HG02884 (cell line): ENCODE data around the gene CDC34.
A peak's percentile ranks its signal among the peaks of the same experiment; 100 is the strongest.
"Not testable (repeated sequence)": the region's sequence is repeated elsewhere in the genome, so short reads cannot be mapped to it uniquely, and the experiment has no call there.

ENCODE experiments used
- ATAC-seq: cut with Tn5 transposase; IDR thresholded peaks from one replicate; pipeline ENCODE4 v1.9.1; 2021; ENCODE audit warnings: mild to moderate bottlenecking, moderate library complexity; ENCODE audit not compliant: unreplicated experiment

The CDC34 gene

GRCh38 chr19:572140-572742 is 40.7 kb downstream of the CDC34 start, which contains the start of gene BSG:
BSG (plus strand) TSS chr19:572596; CDS start chr19:572635, 39 bp downstream.
- peak; percentile 64 for ATAC-seq

DNA sequence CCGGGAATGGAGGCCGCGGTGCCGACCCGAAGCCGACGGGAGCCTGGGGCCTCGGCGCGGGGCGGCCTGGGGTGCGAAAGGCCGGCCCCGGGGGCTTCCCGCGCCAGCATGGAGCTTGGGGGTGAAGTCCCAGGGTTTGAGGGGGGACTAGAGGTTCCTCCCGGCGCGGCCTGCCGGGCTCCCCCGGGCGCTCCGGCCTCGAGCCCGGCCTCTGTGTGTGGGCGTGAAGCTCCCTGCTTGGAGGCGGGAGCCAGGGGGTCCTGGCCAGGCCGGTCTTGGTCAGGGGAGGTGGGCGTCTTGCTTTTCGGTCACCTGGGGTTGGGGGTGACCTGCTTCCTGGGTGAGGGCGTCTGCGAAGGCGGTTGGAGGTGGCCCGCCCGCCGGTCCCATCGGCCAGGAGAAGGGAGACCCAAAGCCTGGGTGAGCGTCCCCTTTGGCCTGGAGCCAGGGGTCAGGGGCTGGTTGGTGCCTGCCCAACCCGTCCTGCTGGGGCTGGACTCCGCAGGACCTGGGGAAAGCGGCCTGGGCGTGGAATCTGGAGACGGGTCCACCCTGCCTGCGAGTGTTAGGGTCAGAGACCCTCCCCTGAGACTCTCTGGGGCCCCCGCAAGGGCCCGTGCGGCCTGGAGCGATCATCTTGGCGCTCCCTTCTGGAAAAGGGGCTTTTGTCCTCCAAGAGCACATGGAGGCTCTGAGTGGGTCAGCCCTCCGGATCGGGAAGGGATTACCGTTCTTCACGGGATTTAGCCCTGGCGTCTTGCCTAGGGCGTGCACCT is 41.4 kb downstream of the CDC34 start:
- ATAC-seq, result peak; percentile 6

- no peak for ATAC-seq
Measured at GRCh38 chr19:573519-573825, 41.9 kb downstream of the CDC34 start.

DNA sequence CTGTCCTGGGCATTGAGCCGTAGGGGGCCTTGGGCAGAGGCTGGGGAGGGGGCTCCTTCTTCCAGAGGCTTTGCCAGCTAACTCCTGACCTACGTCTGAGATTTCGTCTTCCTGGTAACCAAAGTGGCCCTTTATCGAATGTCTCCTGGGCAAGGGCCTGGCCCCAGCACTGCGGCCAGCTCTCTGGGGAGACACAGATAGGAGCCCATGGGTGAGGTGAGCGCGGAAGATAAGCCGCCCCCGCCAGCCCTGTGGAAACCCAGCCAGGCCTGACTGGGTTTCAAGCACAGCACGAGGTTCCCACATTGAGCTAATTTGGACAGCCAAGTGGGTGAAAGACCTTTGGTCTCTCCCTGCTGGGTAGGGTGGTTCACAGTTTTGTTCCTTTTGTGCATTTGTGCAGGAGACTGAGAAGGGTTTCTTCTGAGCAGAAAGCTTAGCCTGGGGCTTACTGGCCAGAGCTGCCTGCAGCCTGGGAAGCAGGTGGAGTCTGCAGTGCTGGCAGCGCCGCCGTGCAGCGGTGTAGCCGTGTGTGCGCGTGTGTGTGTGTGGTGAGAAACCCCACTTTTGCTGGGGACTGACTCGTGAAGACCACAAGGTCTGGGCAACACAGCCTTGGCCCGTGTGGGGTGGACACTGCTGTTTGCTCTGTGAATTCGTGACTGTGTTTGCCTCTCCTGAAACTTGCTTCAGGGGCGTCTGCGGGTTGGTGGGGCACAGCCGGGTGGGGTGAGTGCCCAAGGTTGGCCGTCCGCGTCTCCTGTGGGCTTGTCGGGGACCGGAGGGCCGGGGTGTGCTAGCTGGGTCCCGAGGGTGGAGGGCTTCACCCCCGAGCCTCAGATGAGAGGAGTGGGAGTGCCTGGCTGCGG is 43.3 kb downstream of the CDC34 start:
- no peak for ATAC-seq

GRCh38 chr19:575527-576506 is 44.3 kb downstream of the CDC34 start:
- ATAC-seq, result no peak

GRCh38 chr19:576768-577438 is 45.3 kb downstream of the CDC34 start:
- no peak for ATAC-seq

DNA sequence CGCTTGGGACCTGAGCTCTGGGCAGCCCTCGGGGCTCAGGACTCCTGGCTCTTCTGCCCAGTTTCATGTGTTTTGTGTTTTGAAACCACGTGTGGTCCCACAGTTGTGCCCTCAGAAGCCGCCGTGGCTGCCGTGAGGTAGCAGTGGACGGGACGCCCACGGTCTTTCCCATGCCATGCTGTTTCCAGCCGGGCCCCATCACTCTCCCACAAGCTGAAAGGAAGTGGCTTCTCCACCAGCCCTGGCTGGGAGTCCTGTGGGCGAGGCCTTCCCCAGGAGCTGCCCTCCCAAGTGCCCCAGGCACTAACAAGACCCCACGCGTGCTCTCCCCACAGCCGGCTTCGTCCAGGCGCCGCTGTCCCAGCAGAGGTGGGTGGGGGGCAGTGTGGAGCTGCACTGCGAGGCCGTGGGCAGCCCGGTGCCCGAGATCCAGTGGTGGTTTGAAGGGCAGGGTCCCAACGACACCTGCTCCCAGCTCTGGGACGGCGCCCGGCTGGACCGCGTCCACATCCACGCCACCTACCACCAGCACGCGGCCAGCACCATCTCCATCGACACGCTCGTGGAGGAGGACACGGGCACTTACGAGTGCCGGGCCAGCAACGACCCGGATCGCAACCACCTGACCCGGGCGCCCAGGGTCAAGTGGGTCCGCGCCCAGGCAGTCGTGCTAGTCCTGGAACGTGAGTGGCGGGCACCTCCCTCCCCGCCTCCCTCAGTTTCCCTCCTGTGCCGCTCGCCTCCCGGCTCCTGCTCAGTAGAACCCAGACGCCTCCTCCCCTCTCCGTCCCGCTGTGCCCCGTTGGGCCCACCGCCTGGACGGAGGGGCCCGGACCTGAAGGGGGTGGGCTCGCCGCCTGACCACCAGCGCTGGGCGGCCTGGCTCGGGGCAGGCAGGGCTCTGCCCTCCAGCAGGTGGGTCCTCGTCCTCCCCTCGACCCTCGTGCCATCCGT is 46.2 kb downstream of the CDC34 start:
- ATAC-seq, result no peak

GRCh38 chr19:579111-579841 is 47.7 kb downstream of the CDC34 start:
- no peak for ATAC-seq

DNA sequence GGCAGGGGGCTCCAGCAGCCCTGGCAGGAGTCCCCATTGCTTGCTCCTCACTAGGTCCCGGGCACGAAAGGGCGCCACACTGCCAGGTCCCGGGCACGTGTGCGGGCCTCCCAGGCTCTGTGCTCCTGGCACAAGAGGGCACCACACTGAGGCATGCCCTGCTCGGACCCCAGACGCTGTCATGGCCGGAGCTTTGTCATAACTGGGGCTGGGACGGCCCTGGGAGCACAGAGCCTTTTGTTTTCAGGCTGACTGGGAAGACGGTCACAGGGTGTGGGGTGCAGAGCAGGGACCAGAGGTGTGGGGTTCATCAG is 48.2 kb downstream of the CDC34 start:
- ATAC-seq, result no peak

DNA sequence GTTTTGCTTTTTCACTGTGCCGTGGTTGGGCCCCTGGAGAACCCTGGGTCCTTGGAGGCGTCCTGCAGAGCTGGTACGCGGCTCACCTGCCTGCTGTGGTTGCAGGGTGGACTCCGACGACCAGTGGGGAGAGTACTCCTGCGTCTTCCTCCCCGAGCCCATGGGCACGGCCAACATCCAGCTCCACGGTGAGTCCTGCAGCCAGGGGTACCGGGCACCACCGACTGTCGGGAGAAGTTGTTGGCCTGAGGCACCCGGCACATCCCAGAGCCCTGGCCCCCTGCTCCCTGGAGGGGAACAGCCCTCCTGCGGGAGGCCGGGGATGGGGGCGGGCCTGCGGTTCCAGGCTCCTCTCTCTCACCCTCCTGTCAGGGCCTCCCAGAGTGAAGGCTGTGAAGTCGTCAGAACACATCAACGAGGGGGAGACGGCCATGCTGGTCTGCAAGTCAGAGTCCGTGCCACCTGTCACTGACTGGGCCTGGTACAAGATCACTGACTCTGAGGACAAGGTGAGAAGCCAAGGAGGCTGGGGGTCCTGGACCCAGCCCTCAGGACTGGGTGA is 48.8 kb downstream of the CDC34 start:
- no peak for ATAC-seq

GRCh38 chr19:581399-582111 is 50.0 kb downstream of the CDC34 start:
- ATAC-seq, result no peak

DNA sequence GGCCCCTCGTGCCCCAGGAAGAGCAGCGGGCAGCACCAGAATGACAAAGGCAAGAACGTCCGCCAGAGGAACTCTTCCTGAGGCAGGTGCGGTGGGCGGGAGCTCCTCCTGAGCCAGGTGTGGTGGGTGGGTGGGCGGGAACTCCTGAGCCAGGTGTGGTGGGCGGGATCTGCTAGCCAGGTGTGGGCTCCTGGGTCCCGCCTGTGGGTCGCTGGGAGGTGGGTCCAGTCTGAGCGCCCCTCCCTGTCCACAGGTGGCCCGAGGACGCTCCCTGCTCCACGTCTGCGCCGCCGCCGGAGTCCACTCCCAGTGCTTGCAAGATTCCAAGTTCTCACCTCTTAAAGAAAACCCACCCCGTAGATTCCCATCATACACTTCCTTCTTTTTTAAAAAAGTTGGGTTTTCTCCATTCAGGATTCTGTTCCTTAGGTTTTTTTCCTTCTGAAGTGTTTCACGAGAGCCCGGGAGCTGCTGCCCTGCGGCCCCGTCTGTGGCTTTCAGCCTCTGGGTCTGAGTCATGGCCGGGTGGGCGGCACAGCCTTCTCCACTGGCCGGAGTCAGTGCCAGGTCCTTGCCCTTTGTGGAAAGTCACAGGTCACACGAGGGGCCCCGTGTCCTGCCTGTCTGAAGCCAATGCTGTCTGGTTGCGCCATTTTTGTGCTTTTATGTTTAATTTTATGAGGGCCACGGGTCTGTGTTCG is 51.1 kb downstream of the CDC34 start:
- ATAC-seq, result no peak

- ATAC-seq, result no peak
Measured at GRCh38 chr19:583198-583967, 51.8 kb downstream of the CDC34 start.

GRCh38 chr19:583968-584239 is 52.3 kb downstream of the CDC34 start:
- ATAC-seq, result no peak

DNA sequence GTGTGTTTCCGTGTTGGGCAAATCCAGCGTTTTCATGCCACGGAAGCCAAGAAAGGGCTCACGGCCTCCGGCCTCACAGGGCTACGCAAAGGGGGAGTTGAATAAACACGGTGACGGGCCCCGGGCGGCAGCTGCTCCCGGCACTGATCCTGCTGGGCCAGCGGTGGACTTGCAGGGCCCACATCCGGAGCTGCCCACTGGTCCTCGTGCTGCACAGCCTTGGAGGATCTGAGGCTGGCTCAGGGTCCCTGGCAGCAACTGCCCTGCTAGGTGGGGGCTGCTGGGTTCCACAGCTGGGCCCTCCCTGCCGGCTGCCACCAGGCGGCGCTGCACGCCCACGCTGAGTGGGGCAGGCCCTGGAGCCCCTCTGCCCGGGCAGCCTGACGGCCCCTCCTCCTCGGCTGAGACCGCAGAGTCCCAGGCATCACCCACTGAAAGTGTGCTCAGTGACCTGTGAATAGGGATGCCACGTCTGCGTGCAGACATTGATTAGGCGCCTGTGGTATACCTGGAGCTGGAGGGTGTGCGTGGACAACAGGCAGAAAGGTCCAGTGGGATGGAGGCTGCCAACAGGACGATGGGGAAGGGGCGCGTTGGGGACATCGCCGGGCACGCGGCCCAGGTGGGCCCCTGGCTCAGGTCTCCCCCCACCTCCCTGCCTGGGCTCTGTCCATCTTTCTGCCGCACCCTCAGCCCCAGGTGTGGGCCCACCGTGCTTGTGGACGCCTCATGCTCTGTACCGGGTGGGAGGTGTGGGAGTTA is 52.9 kb downstream of the CDC34 start:
- ATAC-seq, result no peak

DNA sequence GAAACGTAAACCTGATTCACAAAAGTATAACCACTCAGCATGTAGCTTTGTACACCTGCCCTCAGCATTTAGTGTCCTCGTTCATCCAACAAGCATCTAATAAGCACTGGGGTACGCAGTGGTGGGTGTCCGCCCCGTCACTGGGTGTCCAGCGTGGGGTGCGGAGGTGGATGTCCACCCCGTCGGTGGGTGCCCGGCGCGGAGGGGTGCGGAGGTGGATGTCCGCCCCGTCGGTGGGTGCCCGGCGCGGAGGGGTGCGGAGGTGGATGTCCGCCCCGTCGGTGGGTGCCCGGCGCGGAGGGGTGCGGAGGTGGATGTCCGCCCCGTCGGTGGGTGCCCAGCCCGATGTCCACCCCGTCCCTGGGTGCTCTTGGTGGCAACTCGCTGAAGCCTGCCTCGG is 53.6 kb downstream of the CDC34 start:
- ATAC-seq, result not testable (repeated sequence)
